ENCODE measurements around the gene CHAD. TPM values are rescaled to one million over a fixed set of nuclear protein-coding genes. Genes with fewer than 3 reads are reported as not detected.

Gene CHAD
- total and polyA plus RNA-seq, 4 donors = 0.14 to 0.37 (median 0.35) TPM; not detected in 1

- DNase-seq = peak; percentile 84 to 86 (median 85)
- no peak overlapping the region for H3K4me3 ChIP-seq
- peak; percentile 68 for TF ChIP-seq CTCF (IDR thresholded peaks at IDR 0.05; ENCODE audit: control extremely low read depth, extremely low read depth)
- H3K4me1 ChIP-seq (ENCODE audit: control insufficient read depth in 5 of 5, insufficient read depth in 5 of 5, low read length in 5 of 5) = peaks cover 0 to 12% (median 6%) of the 10 kb centered on the region in 5 donors
- H3K9ac ChIP-seq (ENCODE audit: insufficient read depth in 1 of 2, low read length in 2 of 2) = no peak overlapping the region
- WGBS, 2 donors = 14 to 18% methylated on average over 7 of the region's 7 CpGs
- peak; percentile 55 for ATAC-seq (ENCODE audit: insufficient read depth, low FRiP score)
- peak overlapping the region in 1 of 2 donors; percentile 73 for H3K27ac ChIP-seq (ENCODE audit: low read depth in 1 of 2, low read length in 1 of 2)
- H3K36me3 ChIP-seq (ENCODE audit: control insufficient read depth in 4 of 4, insufficient read depth in 4 of 4, low read length in 4 of 4) = peaks cover 6 to 36% (median 11%) of the 10 kb centered on the region in 4 donors
- H3K9me3 ChIP-seq (ENCODE audit: control insufficient read depth in 4 of 4, insufficient read depth in 3 of 4, low read length in 3 of 4) = no peaks in the 10 kb centered on the region
- H3K27me3 ChIP-seq (ENCODE audit: control insufficient read depth in 3 of 3, insufficient read depth in 3 of 3, low read length in 2 of 3) = no peaks in the 10 kb centered on the region
Measured at GRCh38 chr17:50482516-50482915, 13.8 kb upstream of the CHAD start.

DNA sequence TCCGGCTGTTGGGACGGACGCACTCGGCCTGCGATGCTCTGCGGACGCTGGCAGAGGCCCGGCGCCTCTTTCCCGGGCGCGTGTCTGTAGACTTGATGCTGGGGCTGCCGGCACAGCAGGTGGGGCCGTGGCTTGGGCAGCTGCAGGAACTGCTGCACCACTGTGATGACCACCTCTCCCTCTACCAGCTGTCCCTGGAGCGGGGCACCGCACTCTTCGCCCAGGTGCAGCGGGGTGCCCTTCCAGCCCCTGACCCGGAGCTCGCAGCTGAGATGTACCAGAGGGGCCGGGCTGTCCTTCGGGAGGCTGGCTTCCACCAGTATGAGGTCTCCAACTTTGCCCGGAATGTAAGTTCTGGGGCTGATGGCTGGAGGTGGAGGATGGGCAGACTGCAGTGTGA is 13.4 kb upstream of the CHAD start:
- H3K27me3 ChIP-seq (ENCODE audit: control insufficient read depth in 3 of 3, insufficient read depth in 3 of 3, low read length in 2 of 3) = no peaks in the 10 kb centered on the region
- H3K4me1 ChIP-seq (ENCODE audit: control insufficient read depth in 5 of 5, insufficient read depth in 5 of 5, low read length in 5 of 5) = peaks cover 0 to 12% (median 6%) of the 10 kb centered on the region in 5 donors
- H3K27ac ChIP-seq (ENCODE audit: low read depth in 1 of 2, low read length in 1 of 2) = no peak overlapping the region
- H3K4me3 ChIP-seq = no peak overlapping the region
- DNase-seq (no peak), ATAC-seq (ENCODE audit: insufficient read depth, low FRiP score) (no peak)
- 93 to 96% methylated on average over 23 of the region's 23 CpGs for WGBS, 2 donors
- peaks cover 6 to 32% (median 9%) of the 10 kb centered on the region in 4 donors for H3K36me3 ChIP-seq (ENCODE audit: control insufficient read depth in 4 of 4, insufficient read depth in 4 of 4, low read length in 4 of 4)
- TF ChIP-seq CTCF (IDR thresholded peaks at IDR 0.05; ENCODE audit: control extremely low read depth, extremely low read depth) = no peak
- H3K9ac ChIP-seq (ENCODE audit: insufficient read depth in 1 of 2, low read length in 2 of 2) = no peak overlapping the region
- H3K9me3 ChIP-seq (ENCODE audit: control insufficient read depth in 4 of 4, insufficient read depth in 3 of 4, low read length in 3 of 4) = no peaks in the 10 kb centered on the region

GRCh38 chr17:50481648-50482047 is 13.0 kb upstream of the CHAD start:
- H3K9me3 ChIP-seq (ENCODE audit: control insufficient read depth in 4 of 4, insufficient read depth in 3 of 4, low read length in 3 of 4) = no peaks in the 10 kb centered on the region
- WGBS, 2 donors = 89 to 94% methylated on average over 4 of the region's 4 CpGs
- no peak overlapping the region for H3K9ac ChIP-seq (ENCODE audit: insufficient read depth in 1 of 2, low read length in 2 of 2)
- DNase-seq (no peak), ATAC-seq (ENCODE audit: insufficient read depth, low FRiP score) (no peak)
- H3K36me3 ChIP-seq (ENCODE audit: control insufficient read depth in 4 of 4, insufficient read depth in 4 of 4, low read length in 4 of 4) = peaks cover 6 to 32% (median 9%) of the 10 kb centered on the region in 4 donors
- no peak for TF ChIP-seq CTCF (IDR thresholded peaks at IDR 0.05; ENCODE audit: control extremely low read depth, extremely low read depth)
- H3K4me1 ChIP-seq (ENCODE audit: control insufficient read depth in 5 of 5, insufficient read depth in 5 of 5, low read length in 5 of 5) = peaks cover 0 to 12% (median 6%) of the 10 kb centered on the region in 5 donors
- H3K4me3 ChIP-seq = no peak overlapping the region
- H3K27ac ChIP-seq (ENCODE audit: low read depth in 1 of 2, low read length in 1 of 2) = no peak overlapping the region
- peaks cover 0 to 3% (median 0%) of the 10 kb centered on the region in 3 donors for H3K27me3 ChIP-seq (ENCODE audit: control insufficient read depth in 3 of 3, insufficient read depth in 3 of 3, low read length in 2 of 3)

All from lung (tissue), 12 donors.